ENCODE results near the gene FXYD4. TPM values are rescaled to one million over a fixed set of nuclear protein-coding genes. Genes with fewer than 3 reads are reported as not detected.

FXYD4 gene
- total and polyA plus RNA-seq, 2 experiments from 2014 or later, result not detected

DNA sequence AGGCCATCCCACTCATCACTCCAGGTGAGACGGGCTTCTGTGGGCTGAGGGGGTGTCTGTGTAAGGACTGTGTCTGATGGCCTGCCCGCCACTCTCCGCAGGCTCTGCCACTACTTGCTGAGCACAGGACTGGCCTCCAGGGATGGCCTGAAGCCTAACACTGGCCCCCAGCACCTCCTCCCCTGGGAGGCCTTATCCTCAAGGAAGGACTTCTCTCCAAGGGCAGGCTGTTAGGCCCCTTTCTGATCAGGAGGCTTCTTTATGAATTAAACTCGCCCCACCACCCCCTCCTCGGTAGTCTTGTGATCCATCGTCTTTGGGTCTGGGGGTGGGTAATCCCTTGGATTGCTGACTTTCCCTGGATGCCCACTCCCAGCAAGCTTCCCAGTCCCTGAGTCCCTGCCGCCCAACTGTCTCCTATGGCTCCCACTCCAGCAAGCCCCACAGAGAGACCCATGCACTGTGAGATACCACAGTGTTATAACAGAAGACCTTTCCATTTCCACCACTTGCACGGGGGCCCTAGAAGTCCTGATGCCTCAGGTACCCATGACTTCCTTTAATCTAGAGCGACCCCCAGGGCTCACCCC is 4.7 kb downstream of the FXYD4 start:
- 61 to 62% methylated on average over 8 to 9 of the region's 9 CpGs for WGBS, 2 experiments (ENCODE audit: low coverage in 1 of 2, low lambda C conversion rate in 2 of 2, missing lambda C conversion rate in 2 of 2)
- Histone ChIP-seq H3K4me2 (ENCODE audit: unreplicated experiment) (no peak overlapping the region), H3K4me3 (no peak overlapping the region), H3K9me2 (ENCODE audit: insufficient read depth) (no peaks in the 10 kb centered on the region), H3K27me3 (replicated peaks; ENCODE audit: insufficient read depth) (no peaks in the 10 kb centered on the region), H3K27ac (no peak overlapping the region), H3K9ac (no peak overlapping the region), H3K9me3 (ENCODE audit: low read depth) (no peaks in the 10 kb centered on the region), H3K4me1 (ENCODE audit: insufficient read depth) (no peaks in the 10 kb centered on the region), H4K20me1 (ENCODE audit: insufficient read depth) (no peaks in the 10 kb centered on the region), H2AFZ (no peak overlapping the region), H3K36me3 (ENCODE audit: low read depth) (no peaks in the 10 kb centered on the region), H3F3A (ENCODE audit: insufficient read depth) (no peaks in the 10 kb centered on the region), H3K79me2 (ENCODE audit: insufficient read depth) (no peaks in the 10 kb centered on the region)
- no peak for TF ChIP-seq EZH2 (IDR thresholded peaks at IDR 0.05; ENCODE audit: insufficient read depth, poor library complexity, severe bottlenecking)
- no peak for TF ChIP-seq EZH2phosphoT487 (IDR thresholded peaks at IDR 0.05; ENCODE audit: insufficient read depth, low read depth)
- DNase-seq, result no peak
- in situ Hi-C loops (cut with MboI), result no loop called here

DNA sequence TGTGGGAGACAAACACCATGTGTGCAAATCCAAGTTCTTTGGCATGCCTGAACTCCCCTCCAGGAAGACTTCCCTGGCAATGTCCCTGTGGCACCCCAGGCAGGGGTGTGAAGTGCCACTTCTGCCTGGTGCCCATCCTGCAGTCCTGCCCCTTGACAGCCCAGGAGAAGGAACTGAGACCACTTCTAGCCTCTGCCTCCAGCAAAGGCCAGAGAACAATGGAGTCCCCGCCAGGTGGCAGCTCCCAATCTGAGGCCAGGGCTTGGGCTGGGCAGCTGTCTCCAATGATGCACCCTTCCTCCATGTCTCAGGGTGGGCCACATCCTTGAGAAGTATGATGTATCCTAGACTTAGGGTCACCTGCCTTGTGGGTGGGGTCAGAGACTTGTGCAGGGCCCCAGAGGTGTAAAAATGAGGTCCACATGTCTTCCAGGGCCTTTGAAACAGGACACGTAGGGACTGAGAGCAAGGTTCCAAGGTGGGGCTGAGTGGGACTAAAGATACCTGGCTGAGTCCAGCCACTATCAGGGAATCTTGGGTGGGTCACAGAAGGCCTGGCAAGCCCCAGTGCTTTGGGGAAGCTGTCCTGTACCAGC is 5.5 kb downstream of the FXYD4 start:
- Histone ChIP-seq H3K27me3 (replicated peaks; ENCODE audit: insufficient read depth) (no peaks in the 10 kb centered on the region), H3K79me2 (ENCODE audit: insufficient read depth) (no peaks in the 10 kb centered on the region), H2AFZ (no peak overlapping the region), H3K4me3 (no peak overlapping the region), H3K4me1 (ENCODE audit: insufficient read depth) (no peaks in the 10 kb centered on the region), H3K27ac (no peak overlapping the region), H3K9me3 (ENCODE audit: low read depth) (no peaks in the 10 kb centered on the region), H3K9me2 (ENCODE audit: insufficient read depth) (no peaks in the 10 kb centered on the region), H4K20me1 (ENCODE audit: insufficient read depth) (no peaks in the 10 kb centered on the region), H3F3A (ENCODE audit: insufficient read depth) (no peaks in the 10 kb centered on the region), H3K4me2 (ENCODE audit: unreplicated experiment) (no peak overlapping the region), H3K9ac (no peak overlapping the region), H3K36me3 (ENCODE audit: low read depth) (no peaks in the 10 kb centered on the region)
- in situ Hi-C loops (cut with MboI), result no loop called here
- no peak for DNase-seq
- TF ChIP-seq EZH2 (IDR thresholded peaks at IDR 0.05; ENCODE audit: insufficient read depth, poor library complexity, severe bottlenecking), result no peak
- no peak for TF ChIP-seq EZH2phosphoT487 (IDR thresholded peaks at IDR 0.05; ENCODE audit: insufficient read depth, low read depth)
- 60 to 78% methylated on average over 2 of the region's 2 CpGs for WGBS, 2 experiments (ENCODE audit: low coverage in 1 of 2, low lambda C conversion rate in 2 of 2, missing lambda C conversion rate in 2 of 2)

DNA sequence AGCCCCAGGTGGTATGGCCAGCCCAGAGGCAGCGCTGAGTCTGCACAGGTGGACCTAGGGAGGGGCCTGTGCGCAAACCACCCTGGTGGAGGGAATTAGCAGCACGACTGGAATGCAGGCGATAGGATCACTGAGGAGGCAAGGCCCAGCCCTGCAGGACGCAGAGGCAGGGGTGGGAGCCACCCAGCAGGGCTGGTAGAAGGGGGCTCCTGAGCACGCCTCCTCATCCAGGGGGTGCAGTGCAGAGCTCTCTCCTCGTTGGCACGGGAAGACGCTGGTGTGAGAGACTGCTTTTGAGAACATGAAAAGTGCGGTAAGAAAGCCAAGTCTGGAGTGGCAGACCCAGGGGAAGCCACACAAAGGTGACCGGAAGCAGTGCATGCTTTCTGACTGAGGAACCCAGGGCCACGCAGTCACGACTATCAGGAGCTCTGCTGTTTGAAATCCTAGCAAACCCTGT is 6.0 kb downstream of the FXYD4 start:
- no peaks in the 10 kb centered on the region for H3F3A ChIP-seq (ENCODE audit: insufficient read depth)
- 56 to 62% methylated on average over 13 of the region's 13 CpGs for WGBS, 2 experiments (ENCODE audit: low coverage in 1 of 2, low lambda C conversion rate in 2 of 2, missing lambda C conversion rate in 2 of 2)
- no peak for DNase-seq

DNA sequence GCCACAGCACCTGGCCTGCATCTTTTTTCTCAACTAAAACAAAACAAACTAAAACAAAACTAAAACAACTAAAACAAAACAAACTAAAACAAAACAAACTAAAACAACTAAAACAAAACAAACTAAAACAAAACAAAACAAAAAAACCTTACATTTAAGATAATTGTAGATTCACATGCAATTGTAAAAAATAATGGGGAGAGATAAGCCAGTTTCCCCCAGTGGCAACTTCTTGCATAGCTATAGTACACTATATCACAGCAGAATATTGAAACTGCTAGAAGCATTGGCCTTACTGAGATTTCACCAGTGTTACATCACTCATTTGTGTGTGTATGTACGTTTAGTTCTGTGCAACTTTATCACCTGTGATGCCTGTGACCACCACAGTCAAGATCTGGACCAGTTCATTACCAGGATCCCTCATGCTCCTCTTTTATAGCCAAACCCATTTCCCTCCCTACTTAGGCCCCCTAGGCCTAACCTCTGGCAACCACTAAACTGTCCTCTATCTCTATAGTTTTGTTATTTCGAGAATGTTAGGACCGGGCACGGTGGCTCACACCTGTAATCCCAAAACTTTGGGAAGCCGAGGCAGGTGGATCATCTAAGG is 9.3 kb downstream of the FXYD4 start:
- H3K9me3 ChIP-seq (ENCODE audit: low read depth), result no peaks in the 10 kb centered on the region
- no peak overlapping the region for H2AFZ ChIP-seq
- H3F3A ChIP-seq (ENCODE audit: insufficient read depth), result peaks cover 25% of the 10 kb centered on the region
- H3K9ac ChIP-seq, result no peak overlapping the region
- no peak overlapping the region for H3K4me2 ChIP-seq (ENCODE audit: unreplicated experiment)
- H3K4me1 ChIP-seq (ENCODE audit: insufficient read depth), result peaks cover 8% of the 10 kb centered on the region; the same call in 1 of the 2 replicates
- WGBS, 2 experiments (ENCODE audit: low coverage in 1 of 2, low lambda C conversion rate in 2 of 2, missing lambda C conversion rate in 2 of 2), result 84 to 85% methylated on average over 5 of the region's 5 CpGs
- peaks cover 11% of the 10 kb centered on the region for H3K36me3 ChIP-seq (ENCODE audit: low read depth)
- H3K79me2 ChIP-seq (ENCODE audit: insufficient read depth), result no peaks in the 10 kb centered on the region; the same call in 1 of the 2 replicates
- no peak overlapping the region for H3K27ac ChIP-seq
- H3K27me3 ChIP-seq (replicated peaks; ENCODE audit: insufficient read depth), result no peaks in the 10 kb centered on the region
- in situ Hi-C loops (cut with MboI), result no loop called here
- TF ChIP-seq EZH2phosphoT487 (IDR thresholded peaks at IDR 0.05; ENCODE audit: insufficient read depth, low read depth) (no peak), EZH2 (IDR thresholded peaks at IDR 0.05; ENCODE audit: insufficient read depth, poor library complexity, severe bottlenecking) (no peak)
- H4K20me1 ChIP-seq (ENCODE audit: insufficient read depth), result 0 out of 2 replicates have a peak, but pooled peaks cover under 1% of the 10 kb centered on the region
- no peak overlapping the region for H3K4me3 ChIP-seq
- H3K9me2 ChIP-seq (ENCODE audit: insufficient read depth), result no peaks in the 10 kb centered on the region
- DNase-seq, result peak; percentile 50

More for the DNA sequence above, 6.0 kb downstream of the FXYD4 start:
- no peak for TF ChIP-seq EZH2phosphoT487 (IDR thresholded peaks at IDR 0.05; ENCODE audit: insufficient read depth, low read depth)
- no peak for TF ChIP-seq EZH2 (IDR thresholded peaks at IDR 0.05; ENCODE audit: insufficient read depth, poor library complexity, severe bottlenecking)
- Histone ChIP-seq H3K79me2 (ENCODE audit: insufficient read depth) (no peaks in the 10 kb centered on the region), H3K9me3 (ENCODE audit: low read depth) (no peaks in the 10 kb centered on the region), H3K27ac (no peak overlapping the region), H3K36me3 (ENCODE audit: low read depth) (no peaks in the 10 kb centered on the region), H3K27me3 (replicated peaks; ENCODE audit: insufficient read depth) (no peaks in the 10 kb centered on the region), H3K9me2 (ENCODE audit: insufficient read depth) (no peaks in the 10 kb centered on the region), H3K4me1 (ENCODE audit: insufficient read depth) (no peaks in the 10 kb centered on the region), H3K4me3 (no peak overlapping the region), H4K20me1 (ENCODE audit: insufficient read depth) (no peaks in the 10 kb centered on the region), H2AFZ (no peak overlapping the region), H3K9ac (no peak overlapping the region), H3K4me2 (ENCODE audit: unreplicated experiment) (no peak overlapping the region)
- in situ Hi-C loops (cut with MboI), result no loop called here

Measured in GM23248 (cell line).